Tibial nerve (tissue), 4 donors: Measurements from ENCODE around the gene CAPZA2. TPM values are rescaled to one million over a fixed set of nuclear protein-coding genes. Genes with fewer than 3 reads are reported as not detected.
A peak's percentile ranks its signal among the peaks of the same experiment; 100 is the strongest.

ENCODE experiments used
- DNase-seq, 2 donors: peaks; one replicate each; pipeline ENCODE4 v3.0.0-alpha.2; 2019; ENCODE audit warnings: low spot score in 2 of 2
- H3K27ac ChIP-seq, 4 donors: fragments of 200-600 bp; sonication (generic) in 3 of 4; one replicate each; pipeline ENCODE4 v1.5.1; 2017 to 2019; ENCODE audit warnings: mild to moderate bottlenecking in 1 of 4
- H3K27me3 ChIP-seq, 2 donors: fragments of 200-600 bp; sonication (generic) in 1 of 2; one replicate each; pipeline versions ENCODE4 v1.5.1 to v1.6.0; 2017 to 2019
- H3K36me3 ChIP-seq, 3 donors: fragments of 200-600 bp; sonication (generic); one replicate each; pipeline ENCODE4 v1.5.1; 2018 to 2019
- H3K4me1 ChIP-seq, 4 donors: fragments of 200-600 bp; sonication (generic) in 3 of 4; one replicate each; pipeline ENCODE4 v1.5.1; 2017 to 2019
- H3K4me3 ChIP-seq, 4 donors: fragments of 200-600 bp; sonication (generic) in 3 of 4; one replicate each; pipeline ENCODE4 v1.5.1; 2017 to 2019; ENCODE audit warnings: mild to moderate bottlenecking in 1 of 4, moderate library complexity in 1 of 4
- H3K9me3 ChIP-seq, 4 donors: fragments of 200-600 bp; sonication (generic) in 3 of 4; one replicate each; pipeline ENCODE4 v1.5.1; 2017 to 2019
- CTCF ChIP-seq, 5 experiments: fragments of 200-600 bp in 3 of 5; fragments of 450-650 bp in 2 of 5; sonication (generic) in 3 of 5; IDR thresholded peaks; one replicate each; pipeline ENCODE4 v1.5.1; 2016 to 2019; ENCODE audit warnings: antibody characterized with exemption in 5 of 5, mild to moderate bottlenecking in 3 of 5, moderate library complexity in 2 of 5
- EP300 ChIP-seq, 2 donors: sonication (generic); formaldehyde crosslinking; IDR thresholded peaks; one replicate each; pipeline ENCODE4 v1.6.1; 2017; ENCODE audit warnings: antibody characterized with exemption in 2 of 2, mild to moderate bottlenecking in 1 of 2
- POLR2A ChIP-seq, 2 donors: fragments of 450-650 bp; IDR thresholded peaks; one replicate each; pipeline ENCODE4 v1.6.1; 2017; ENCODE audit warnings: antibody characterized with exemption in 2 of 2, mild to moderate bottlenecking in 2 of 2, moderate library complexity in 2 of 2
- WGBS, 2 donors: methylation state at CpG; one replicate each; pipeline ENCODE4 v1.1.5; 2018; 5-methylcytosine and 5-hydroxymethylcytosine counted together
- total RNA-seq, 4 donors: library from RNA; depleted of rRNA; stranded (reverse); fragments of >200 nt; gene quantifications; one replicate each; pipeline ENCODE4 v1.1.0, GENCODE V29; 2016

The CAPZA2 gene
- total RNA-seq, 4 donors from 2014 or later = 55.5 to 127 (median 99.2) TPM

GRCh38 chr7:116842371-116842770 is 20.0 kb upstream of the CAPZA2 start:
- Histone ChIP-seq H3K27ac (no peak overlapping the region), H3K36me3 (no peaks in the 10 kb centered on the region), H3K9me3 (no peaks in the 10 kb centered on the region), H3K4me3 (no peak overlapping the region), H3K27me3 (no peaks in the 10 kb centered on the region), H3K4me1 (no peaks in the 10 kb centered on the region)
- DNase-seq = no peak
- 71 to 90% methylated on average over 1 of the region's 1 CpG for WGBS, 2 donors
- TF ChIP-seq EP300 (IDR thresholded peaks at IDR 0.05) (no peak), POLR2A (IDR thresholded peaks at IDR 0.05) (no peak), CTCF (IDR thresholded peaks at IDR 0.05) (no peak)

GRCh38 chr7:116843378-116843777 is 19.0 kb upstream of the CAPZA2 start:
- no peak for TF ChIP-seq POLR2A (IDR thresholded peaks at IDR 0.05)
- peak in 1 of 2 donors; percentile 25 for TF ChIP-seq EP300 (IDR thresholded peaks at IDR 0.05)
- H3K4me1 ChIP-seq = no peaks in the 10 kb centered on the region
- no peaks in the 10 kb centered on the region for H3K27me3 ChIP-seq
- DNase-seq = peak in 1 of 2 donors; percentile 11
- peak overlapping the region in 1 of 4 donors; percentile 1 for H3K4me3 ChIP-seq
- 55 to 61% methylated on average over 4 of the region's 4 CpGs for WGBS, 2 donors
- H3K36me3 ChIP-seq = no peaks in the 10 kb centered on the region
- no peak overlapping the region for H3K27ac ChIP-seq
- no peaks in the 10 kb centered on the region for H3K9me3 ChIP-seq

- 92 to 94% methylated on average over 5 of the region's 5 CpGs for WGBS, 2 donors
- TF ChIP-seq POLR2A (IDR thresholded peaks at IDR 0.05) (no peak), EP300 (IDR thresholded peaks at IDR 0.05) (no peak), CTCF (IDR thresholded peaks at IDR 0.05) (no peak)
- Histone ChIP-seq H3K4me1 (no peaks in the 10 kb centered on the region), H3K4me3 (no peak overlapping the region), H3K27ac (no peak overlapping the region), H3K36me3 (no peaks in the 10 kb centered on the region), H3K9me3 (no peaks in the 10 kb centered on the region), H3K27me3 (no peaks in the 10 kb centered on the region)
- no peak for DNase-seq
Observed at GRCh38 chr7:116851175-116851574, 11.2 kb upstream of the CAPZA2 start.

- Histone ChIP-seq H3K4me1 (no peaks in the 10 kb centered on the region), H3K27me3 (no peaks in the 10 kb centered on the region), H3K27ac (no peak overlapping the region), H3K36me3 (no peaks in the 10 kb centered on the region), H3K4me3 (no peak overlapping the region), H3K9me3 (no peaks in the 10 kb centered on the region)
- no peak for DNase-seq
- TF ChIP-seq CTCF (IDR thresholded peaks at IDR 0.05) (no peak), POLR2A (IDR thresholded peaks at IDR 0.05) (no peak), EP300 (IDR thresholded peaks at IDR 0.05) (no peak)
- 71 to 80% methylated on average over 3 of the region's 3 CpGs for WGBS, 2 donors
Observed at GRCh38 chr7:116851671-116852070, 10.7 kb upstream of the CAPZA2 start.

- Histone ChIP-seq H3K4me1 (no peaks in the 10 kb centered on the region), H3K9me3 (no peaks in the 10 kb centered on the region), H3K36me3 (no peaks in the 10 kb centered on the region), H3K27ac (no peak overlapping the region), H3K4me3 (no peak overlapping the region), H3K27me3 (no peaks in the 10 kb centered on the region)
- TF ChIP-seq CTCF (IDR thresholded peaks at IDR 0.05) (no peak), EP300 (IDR thresholded peaks at IDR 0.05) (no peak), POLR2A (IDR thresholded peaks at IDR 0.05) (no peak)
- DNase-seq = no peak
- WGBS, 2 donors = 96 to 100% methylated on average over 1 of the region's 1 CpG
Observed at GRCh38 chr7:116854132-116854531, 8.3 kb upstream of the CAPZA2 start.

GRCh38 chr7:116857052-116857451 is 5.3 kb upstream of the CAPZA2 start:
- H3K4me3 ChIP-seq = no peak overlapping the region
- 69 to 71% methylated on average over 2 of the region's 2 CpGs for WGBS, 2 donors
- no peak for TF ChIP-seq EP300 (IDR thresholded peaks at IDR 0.05)
- TF ChIP-seq POLR2A (IDR thresholded peaks at IDR 0.05) = no peak
- TF ChIP-seq CTCF (IDR thresholded peaks at IDR 0.05) = no peak
- no peaks in the 10 kb centered on the region for H3K9me3 ChIP-seq
- peaks cover 0 to 4% (median 0%) of the 10 kb centered on the region in 4 donors for H3K4me1 ChIP-seq
- DNase-seq = no peak
- no peaks in the 10 kb centered on the region for H3K27me3 ChIP-seq
- no peak overlapping the region for H3K27ac ChIP-seq
- no peaks in the 10 kb centered on the region for H3K36me3 ChIP-seq
